Stimulated activated CD4-positive, alpha-beta T cell treated with anti-CD3 and anti-CD28 coated beads, Interleukin-2, amount 100 ng/mL, for 4 hours (primary cell): ENCODE results near the gene RASAL1.
A peak's percentile ranks its signal among the peaks of the same experiment; 100 is the strongest.
"Not testable (repeated sequence)": the region's sequence is repeated elsewhere in the genome, so short reads cannot be mapped to it uniquely, and the experiment has no call there.

Experiments used
- DNase-seq: peaks from one replicate; pipeline ENCODE4 v3.0.0-alpha.2; 2020; ENCODE audit warnings: low read depth

The RASAL1 gene

GRCh38 chr12:113118142-113118541 is 17.4 kb downstream of the RASAL1 start:
- no peak for DNase-seq

- not testable (repeated sequence) for DNase-seq
These were observed 17.9 kb downstream of the RASAL1 start for GRCh38 chr12:113117684-113118083.

- no peak for DNase-seq
These were observed 18.7 kb downstream of the RASAL1 start for GRCh38 chr12:113116875-113117274.

GRCh38 chr12:113115455-113116126 is 20.0 kb downstream of the RASAL1 start:
- no peak for DNase-seq

GRCh38 chr12:113114447-113115178 is 20.9 kb downstream of the RASAL1 start:
- no peak for DNase-seq

- DNase-seq, result no peak
These were observed 22.2 kb downstream of the RASAL1 start for GRCh38 chr12:113113397-113113796.

GRCh38 chr12:113112043-113112899 is 23.3 kb downstream of the RASAL1 start:
- no peak for DNase-seq

GRCh38 chr12:113111247-113111646 is 24.3 kb downstream of the RASAL1 start:
- DNase-seq, result no peak

GRCh38 chr12:113109872-113110599 is 25.5 kb downstream of the RASAL1 start:
- DNase-seq, result no peak

- no peak for DNase-seq
These were observed 26.2 kb downstream of the RASAL1 start for GRCh38 chr12:113109360-113109759.

- no peak for DNase-seq
These were observed 27.3 kb downstream of the RASAL1 start for GRCh38 chr12:113108308-113108707.

- DNase-seq, result no peak
These were observed 29.2 kb downstream of the RASAL1 start for GRCh38 chr12:113106361-113106760.

- no peak for DNase-seq
These were observed 29.8 kb downstream of the RASAL1 start for GRCh38 chr12:113105606-113106271.

GRCh38 chr12:113104953-113105510 is 30.5 kb downstream of the RASAL1 start:
- no peak for DNase-seq

- DNase-seq, result peak; percentile 59
These were observed 31.7 kb downstream of the RASAL1 start for GRCh38 chr12:113103756-113104450.

- DNase-seq, result no peak
These were observed 32.8 kb downstream of the RASAL1 start for GRCh38 chr12:113102811-113103210.

GRCh38 chr12:113101751-113102150 is 33.8 kb downstream of the RASAL1 start:
- no peak for DNase-seq

- DNase-seq, result no peak
These were observed 35.8 kb downstream of the RASAL1 start for GRCh38 chr12:113099764-113100163.

- DNase-seq, result no peak
These were observed 36.2 kb downstream of the RASAL1 start for GRCh38 chr12:113099364-113099763.

- DNase-seq, result peak; percentile 39
These were observed 37.0 kb downstream of the RASAL1 start for GRCh38 chr12:113098441-113099028.
